Karpas-422 (cell line): Measurements from ENCODE around the gene UST. TPM values are rescaled to one million over a fixed set of nuclear protein-coding genes. Genes with fewer than 3 reads are reported as not detected.
A peak's percentile ranks its signal among the peaks of the same experiment; 100 is the strongest.
"Not testable (repeated sequence)": the region's sequence is repeated elsewhere in the genome, so short reads cannot be mapped to it uniquely, and the experiment has no call there.

Source experiments
- DNase-seq: peaks from one replicate; pipeline ENCODE4 v3.0.0-alpha.2; 2015
- H2AFZ ChIP-seq: fragments of 200-600 bp; sonication (generic); 2 replicates; pipeline ENCODE4 v1.6.1; 2014; ENCODE audit warnings: antibody characterized with exemption, low read length, mixed read lengths
- H3K27ac ChIP-seq: fragments of 200-600 bp; sonication (generic); 2 replicates; pipeline ENCODE4 v1.5.1; 2014; ENCODE audit warnings: mild to moderate bottlenecking, low read length, moderate library complexity
- H3K27me3 ChIP-seq: fragments of 200-600 bp; sonication (generic); 2 replicates; pipeline ENCODE4 v1.6.1; 2014; ENCODE audit warnings: low read length, mixed read lengths
- H3K36me3 ChIP-seq: fragments of 200-600 bp; sonication (generic); 2 replicates; pipeline ENCODE4 v1.6.1; 2014; ENCODE audit warnings: low read length, mixed read lengths; ENCODE audit not compliant: insufficient read depth
- H3K4me1 ChIP-seq: fragments of 200-600 bp; sonication (generic); 2 replicates; pipeline ENCODE4 v1.6.1; 2014; ENCODE audit warnings: mild to moderate bottlenecking, low read length, mixed read lengths
- H3K4me2 ChIP-seq: fragments of 200-600 bp; sonication (generic); 2 replicates; pipeline ENCODE4 v1.6.1; 2014; ENCODE audit warnings: low read length, low read depth, mild to moderate bottlenecking; ENCODE audit not compliant: poor library complexity, severe bottlenecking
- H3K4me3 ChIP-seq: fragments of 200-600 bp; sonication (generic); 2 replicates; pipeline ENCODE4 v1.5.1; 2014; ENCODE audit warnings: mild to moderate bottlenecking, antibody characterized with exemption, low read length, mixed read lengths
- H3K79me2 ChIP-seq: fragments of 200-600 bp; sonication (generic); 2 replicates; pipeline ENCODE4 v1.6.1; 2014; ENCODE audit warnings: mild to moderate bottlenecking, low read length, mixed read lengths
- H3K9ac ChIP-seq: fragments of 200-600 bp; sonication (generic); 2 replicates; pipeline ENCODE4 v1.6.0; 2014; ENCODE audit warnings: low read length
- H3K9me2 ChIP-seq: fragments of 200-600 bp; sonication (generic), shearing (Covaris generic); replicated peaks from 2 replicates; pipeline ENCODE4 v1.6.0; 2014; ENCODE audit warnings: mild to moderate bottlenecking, low read length, moderate library complexity; ENCODE audit not compliant: insufficient read depth
- H3K9me3 ChIP-seq: fragments of 300-700, 200-600 bp; sonication (generic); 2 replicates; pipeline ENCODE4 v1.6.1; 2014; ENCODE audit warnings: low read length, mixed read lengths
- H4K20me1 ChIP-seq: fragments of 200-600 bp; sonication (generic); 2 replicates; pipeline ENCODE4 v1.6.1; 2014; ENCODE audit warnings: mild to moderate bottlenecking, antibody characterized with exemption, low read length, low read depth; ENCODE audit not compliant: insufficient read depth
- total RNA-seq: library from RNA; depleted of rRNA; stranded (reverse); fragments of >200 nt; shearing (Covaris generic); gene quantifications from 2 replicates; pipeline ENCODE4 v1.2.3, GENCODE V29; 2014; ENCODE audit warnings: low replicate concordance

Gene UST
- total RNA-seq, 1 experiment from 2014 or later, result 0.15 TPM

GRCh38 chr6:149035766-149036165 is 288.9 kb downstream of the UST start:
- no peaks in the 10 kb centered on the region for H3K36me3 ChIP-seq
- no peak overlapping the region for H3K9ac ChIP-seq
- H3K4me2 ChIP-seq, result no peak overlapping the region
- 0 out of 2 replicates have a peak, but pooled peaks cover 2% of the 10 kb centered on the region for H3K4me1 ChIP-seq
- no peaks in the 10 kb centered on the region for H3K79me2 ChIP-seq
- H4K20me1 ChIP-seq, result no peaks in the 10 kb centered on the region
- H3K27ac ChIP-seq, result no peak overlapping the region
- DNase-seq, result no peak
- no peaks in the 10 kb centered on the region; the same call in 1 of the 2 replicates for H3K27me3 ChIP-seq
- H3K9me2 ChIP-seq, result no peaks in the 10 kb centered on the region
- no peak overlapping the region for H3K4me3 ChIP-seq
- H2AFZ ChIP-seq, result no peak overlapping the region
- H3K9me3 ChIP-seq, result no peaks in the 10 kb centered on the region

DNA sequence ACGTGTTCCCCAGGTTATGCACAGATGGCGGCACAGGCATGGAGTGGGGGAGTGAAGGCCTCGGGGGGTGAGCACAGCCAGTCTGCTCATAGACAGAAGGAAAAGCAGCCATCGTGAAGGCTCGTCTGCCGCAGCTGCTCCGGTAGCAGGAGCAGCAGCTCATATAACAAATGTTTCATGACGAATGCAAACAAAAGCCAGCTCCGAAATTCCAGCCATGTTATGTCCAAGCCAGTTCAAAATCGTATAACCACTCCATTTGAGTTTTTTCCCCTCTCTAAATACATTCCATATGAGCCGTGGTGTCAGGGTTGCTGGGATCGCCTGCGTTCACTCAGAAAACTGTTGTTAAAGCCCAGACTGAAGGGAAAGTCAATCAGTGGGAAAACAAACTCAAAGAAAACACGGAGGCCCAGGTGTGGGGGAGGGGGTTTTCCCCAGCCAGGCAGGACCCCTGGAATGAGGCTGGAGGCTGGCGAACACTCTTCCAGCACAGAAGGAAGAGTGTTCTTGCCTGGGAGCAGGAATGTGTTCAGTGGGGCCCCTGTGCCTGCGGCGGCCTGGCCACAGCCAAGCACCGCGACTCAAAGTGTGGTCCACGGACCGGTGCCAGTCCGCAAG is 290.3 kb downstream of the UST start:
- Histone ChIP-seq H3K79me2 (no peaks in the 10 kb centered on the region), H3K9me3 (no peaks in the 10 kb centered on the region), H3K27ac (no peak overlapping the region), H3K27me3 (no peaks in the 10 kb centered on the region; the same call in 1 of the 2 replicates), H3K4me2 (no peak overlapping the region), H3K9ac (no peak overlapping the region), H2AFZ (no peak overlapping the region), H3K4me1 (0 out of 2 replicates have a peak, but pooled peaks cover 2% of the 10 kb centered on the region), H3K36me3 (no peaks in the 10 kb centered on the region), H3K4me3 (no peak overlapping the region), H3K9me2 (no peaks in the 10 kb centered on the region), H4K20me1 (no peaks in the 10 kb centered on the region)
- DNase-seq, result no peak

DNA sequence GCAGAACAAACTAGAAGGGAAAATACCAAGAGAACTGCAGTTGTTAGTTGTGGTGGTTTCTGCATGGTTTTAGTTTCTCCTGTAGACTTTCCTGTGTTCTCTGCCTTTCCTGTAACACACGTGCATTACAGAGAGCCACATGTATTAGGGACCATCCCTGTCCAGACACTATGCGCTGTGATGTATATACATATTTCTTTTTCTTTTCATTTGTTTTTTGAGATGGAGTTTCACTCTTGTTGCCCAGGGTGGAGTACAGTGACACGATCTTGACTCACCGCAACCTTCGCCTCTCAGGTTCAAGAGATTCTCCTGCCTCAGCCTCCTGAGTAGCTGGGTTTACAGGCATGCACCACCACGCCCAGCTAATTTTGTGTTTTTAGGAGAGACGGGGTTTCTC is 292.2 kb downstream of the UST start:
- H3K9me3 ChIP-seq, H3K27me3 ChIP-seq, H3K9me2 ChIP-seq, H3K4me2 ChIP-seq, DNase-seq, H4K20me1 ChIP-seq, H3K4me3 ChIP-seq, H3K79me2 ChIP-seq, H2AFZ ChIP-seq, H3K4me1 ChIP-seq, H3K27ac ChIP-seq, H3K36me3 ChIP-seq, H3K9ac ChIP-seq: not testable (repeated sequence)

- Histone ChIP-seq H3K9me2 (no peaks in the 10 kb centered on the region), H3K4me2 (no peak overlapping the region), H3K36me3 (no peaks in the 10 kb centered on the region), H3K4me3 (no peak overlapping the region), H2AFZ (no peak overlapping the region), H3K9ac (no peak overlapping the region), H4K20me1 (no peaks in the 10 kb centered on the region), H3K27ac (no peak overlapping the region), H3K9me3 (no peaks in the 10 kb centered on the region), H3K27me3 (no peaks in the 10 kb centered on the region), H3K79me2 (no peaks in the 10 kb centered on the region), H3K4me1 (peaks cover 1% of the 10 kb centered on the region; the same call in 1 of the 2 replicates)
- no peak for DNase-seq
Observed at GRCh38 chr6:149041953-149042352, 295.1 kb downstream of the UST start.

DNA sequence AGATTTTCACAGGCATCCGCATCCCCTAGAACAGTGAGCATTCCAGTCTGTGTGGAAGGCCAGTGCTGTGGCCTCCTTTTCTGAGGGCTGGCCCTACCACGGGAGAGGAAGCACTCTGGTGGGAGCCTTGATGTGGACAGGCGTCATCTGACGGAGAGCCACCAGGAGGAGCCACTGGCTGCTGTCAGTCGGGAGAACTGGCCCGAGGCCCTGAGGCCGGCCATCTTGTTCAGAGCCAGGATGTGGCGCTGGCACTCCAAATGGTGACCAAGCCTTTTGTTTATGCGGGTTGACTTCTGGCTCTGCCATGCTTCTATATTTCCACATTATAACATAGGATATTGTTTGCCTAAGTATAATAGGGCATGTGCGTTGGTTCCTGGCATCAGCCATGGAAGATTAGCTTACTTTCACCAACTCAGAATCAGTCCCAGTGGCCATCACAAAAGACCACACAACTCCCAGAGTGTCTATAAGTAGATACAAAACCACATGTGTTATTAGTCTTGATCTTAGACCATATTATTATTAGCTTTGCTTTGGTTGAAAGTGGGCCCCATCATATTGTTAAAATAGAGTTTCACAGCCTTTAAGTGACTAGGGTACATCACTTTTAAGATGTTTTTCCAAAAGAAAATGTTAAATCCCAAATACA is 296.8 kb downstream of the UST start:
- H3K4me2 ChIP-seq, result no peak overlapping the region
- H3K9ac ChIP-seq, result no peak overlapping the region
- no peaks in the 10 kb centered on the region for H3K27me3 ChIP-seq
- H3K4me3 ChIP-seq, result no peak overlapping the region
- H3K27ac ChIP-seq, result no peak overlapping the region
- peaks cover 4% of the 10 kb centered on the region; the same call in 1 of the 2 replicates for H3K4me1 ChIP-seq
- no peaks in the 10 kb centered on the region for H3K9me3 ChIP-seq
- H2AFZ ChIP-seq, result no peak overlapping the region
- H3K79me2 ChIP-seq, result no peaks in the 10 kb centered on the region
- no peaks in the 10 kb centered on the region for H4K20me1 ChIP-seq
- peak; percentile 66 for DNase-seq
- no peaks in the 10 kb centered on the region for H3K36me3 ChIP-seq
- H3K9me2 ChIP-seq, result no peaks in the 10 kb centered on the region

- Histone ChIP-seq H3K36me3 (no peaks in the 10 kb centered on the region), H3K4me2 (no peak overlapping the region)
- DNase-seq, result no peak
Observed at GRCh38 chr6:149044528-149044927, 297.7 kb downstream of the UST start.

DNA sequence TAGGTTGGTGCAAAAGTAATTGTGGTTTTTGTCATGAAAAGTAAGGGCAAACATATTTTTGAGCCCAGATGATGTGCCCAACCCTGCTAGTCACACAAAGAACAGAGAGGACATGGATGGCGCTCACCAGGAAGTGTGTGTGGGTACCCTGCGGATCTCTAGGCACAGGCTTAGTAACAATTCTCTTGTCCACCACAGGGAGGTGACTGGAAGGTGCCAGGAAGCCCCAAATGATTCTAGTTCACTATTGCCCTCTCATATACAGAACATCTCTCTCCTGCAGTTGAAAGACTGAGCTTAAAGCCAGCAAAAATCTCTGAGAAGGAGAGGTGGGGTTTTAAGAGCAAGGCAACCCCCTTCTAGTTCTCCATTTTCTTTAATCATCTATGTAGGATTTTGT is 298.6 kb downstream of the UST start:
- no peaks in the 10 kb centered on the region for H4K20me1 ChIP-seq
- no peak overlapping the region for H3K4me2 ChIP-seq
- H3K9me2 ChIP-seq, result no peaks in the 10 kb centered on the region
- no peak overlapping the region for H3K9ac ChIP-seq
- DNase-seq, result peak; percentile 62
- H3K36me3 ChIP-seq, result no peaks in the 10 kb centered on the region
- no peak overlapping the region for H2AFZ ChIP-seq
- peaks cover 4% of the 10 kb centered on the region; the same call in 1 of the 2 replicates for H3K4me1 ChIP-seq
- H3K79me2 ChIP-seq, result no peaks in the 10 kb centered on the region
- H3K4me3 ChIP-seq, result no peak overlapping the region
- H3K27me3 ChIP-seq, result no peaks in the 10 kb centered on the region
- H3K27ac ChIP-seq, result no peak overlapping the region
- no peaks in the 10 kb centered on the region for H3K9me3 ChIP-seq

More at GRCh38 chr6:149044528-149044927, 297.7 kb downstream of the UST start:
- H4K20me1 ChIP-seq, result no peaks in the 10 kb centered on the region
- no peak overlapping the region for H3K9ac ChIP-seq
- no peaks in the 10 kb centered on the region for H3K27me3 ChIP-seq
- H3K9me2 ChIP-seq, result no peaks in the 10 kb centered on the region
- no peak overlapping the region for H2AFZ ChIP-seq
- H3K4me1 ChIP-seq, result peaks cover 4% of the 10 kb centered on the region; the same call in 1 of the 2 replicates
- H3K79me2 ChIP-seq, result no peaks in the 10 kb centered on the region
- H3K9me3 ChIP-seq, result no peaks in the 10 kb centered on the region
- no peak overlapping the region for H3K4me3 ChIP-seq
- H3K27ac ChIP-seq, result no peak overlapping the region

DNA sequence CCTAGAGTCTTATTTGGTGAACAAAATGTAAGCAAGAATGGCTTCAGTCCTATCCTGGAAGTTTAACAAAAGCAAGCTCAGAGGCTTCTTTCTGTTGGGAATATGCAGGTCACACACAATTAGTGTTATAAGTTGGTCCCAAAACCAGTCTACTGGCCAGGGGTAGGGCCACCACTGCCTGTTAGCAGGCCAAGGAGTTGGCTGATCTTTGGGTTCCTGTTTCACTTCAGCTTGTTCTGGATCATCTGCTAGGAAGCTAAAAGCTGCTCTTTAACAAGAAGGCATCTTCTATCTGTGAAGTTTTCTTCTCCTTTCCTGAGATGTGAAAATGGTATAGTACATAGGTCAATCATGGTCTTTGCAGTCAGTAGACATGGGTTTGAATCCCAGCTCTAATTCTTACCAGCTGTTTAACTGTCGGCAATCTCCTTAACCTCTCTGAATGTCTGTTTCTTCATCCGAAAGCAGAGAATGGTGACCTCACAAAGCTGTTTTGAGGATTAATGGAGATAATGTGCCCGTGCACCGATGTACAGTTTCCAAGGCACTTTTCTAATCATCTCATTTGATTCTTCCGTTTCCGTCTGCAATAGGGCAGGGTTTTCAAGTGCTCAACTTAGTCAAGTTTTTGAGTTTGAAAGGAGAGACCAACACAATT is 299.5 kb downstream of the UST start:
- no peak overlapping the region for H3K4me2 ChIP-seq
- H3K4me1 ChIP-seq, result peaks cover 4% of the 10 kb centered on the region; the same call in 1 of the 2 replicates
- no peaks in the 10 kb centered on the region for H3K36me3 ChIP-seq
- H3K27me3 ChIP-seq, result no peaks in the 10 kb centered on the region
- H3K79me2 ChIP-seq, result no peaks in the 10 kb centered on the region
- H3K4me3 ChIP-seq, result no peak overlapping the region
- H3K9ac ChIP-seq, result no peak overlapping the region
- DNase-seq, result no peak
- no peaks in the 10 kb centered on the region for H3K9me3 ChIP-seq
- no peaks in the 10 kb centered on the region for H3K9me2 ChIP-seq
- no peak overlapping the region for H3K27ac ChIP-seq
- no peak overlapping the region for H2AFZ ChIP-seq
- no peaks in the 10 kb centered on the region for H4K20me1 ChIP-seq
